Mammary epithelial cell (primary cell): ENCODE results near the gene ATP5F1D.

ENCODE experiments used
- EZH2 ChIP-seq: IDR thresholded peaks from 2 replicates; pipeline ENCODE4 v1.6.1; 2012; ENCODE audit warnings: low read length, inconsistent platforms, borderline replicate concordance
- TF ChIP-seq, protein P1 (sequence below), 2 donors: IDR thresholded peaks in 1 of 2; conservative IDR thresholded peaks in 1 of 2; 2 replicates each; pipeline ENCODE4 v1.5.1; 2011 to 2012; ENCODE audit warnings: inconsistent platforms in 2 of 2, low read length in 2 of 2, mild to moderate bottlenecking in 2 of 2, control low read depth in 1 of 2, low read depth in 1 of 2; ENCODE audit not compliant: insufficient read depth in 1 of 2; ENCODE audit errors: extremely low read depth in 1 of 2

DNA sequence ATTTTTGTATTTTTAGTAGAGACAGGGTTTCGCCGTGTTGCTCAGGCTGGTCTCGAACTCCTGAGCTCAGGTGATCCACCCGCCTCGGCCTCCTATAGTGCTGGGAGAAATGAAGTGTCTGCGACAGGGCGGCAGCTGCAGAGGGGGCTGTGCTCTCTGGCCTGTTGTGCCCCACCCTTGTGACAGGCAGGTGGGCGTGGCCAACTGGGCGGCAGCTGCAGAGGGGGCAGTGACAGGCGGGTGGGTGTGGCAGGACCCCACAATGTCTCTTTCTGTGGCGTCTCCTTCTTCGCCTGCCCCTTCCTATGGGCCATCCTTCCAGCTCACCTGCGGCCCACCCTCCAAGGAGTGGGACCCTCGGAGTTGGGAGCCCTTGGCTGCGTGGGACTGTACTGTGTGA lies 24.2 kb upstream of the ATP5F1D start:
- TF ChIP-seq, protein P1, sequence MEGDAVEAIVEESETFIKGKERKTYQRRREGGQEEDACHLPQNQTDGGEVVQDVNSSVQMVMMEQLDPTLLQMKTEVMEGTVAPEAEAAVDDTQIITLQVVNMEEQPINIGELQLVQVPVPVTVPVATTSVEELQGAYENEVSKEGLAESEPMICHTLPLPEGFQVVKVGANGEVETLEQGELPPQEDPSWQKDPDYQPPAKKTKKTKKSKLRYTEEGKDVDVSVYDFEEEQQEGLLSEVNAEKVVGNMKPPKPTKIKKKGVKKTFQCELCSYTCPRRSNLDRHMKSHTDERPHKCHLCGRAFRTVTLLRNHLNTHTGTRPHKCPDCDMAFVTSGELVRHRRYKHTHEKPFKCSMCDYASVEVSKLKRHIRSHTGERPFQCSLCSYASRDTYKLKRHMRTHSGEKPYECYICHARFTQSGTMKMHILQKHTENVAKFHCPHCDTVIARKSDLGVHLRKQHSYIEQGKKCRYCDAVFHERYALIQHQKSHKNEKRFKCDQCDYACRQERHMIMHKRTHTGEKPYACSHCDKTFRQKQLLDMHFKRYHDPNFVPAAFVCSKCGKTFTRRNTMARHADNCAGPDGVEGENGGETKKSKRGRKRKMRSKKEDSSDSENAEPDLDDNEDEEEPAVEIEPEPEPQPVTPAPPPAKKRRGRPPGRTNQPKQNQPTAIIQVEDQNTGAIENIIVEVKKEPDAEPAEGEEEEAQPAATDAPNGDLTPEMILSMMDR (conservative IDR thresholded peaks at IDR 0.05 in 1 of 2, IDR thresholded peaks at IDR 0.05 in 1 of 2; ENCODE audit: extremely low read depth in 1 of 2, insufficient read depth in 1 of 2, low read depth in 1 of 2, low read length in 2 of 2) = no peak
- no peak for TF ChIP-seq EZH2
